IMR-90 (cell line): ENCODE data around the gene UGT1A4. TPM values are rescaled to one million over a fixed set of nuclear protein-coding genes. Genes with fewer than 3 reads are reported as not detected.

Source experiments
- ATAC-seq: fragments of 200-7000 bp; cut with Tn5 transposase; 2 replicates; pipeline ENCODE4 v1.9.1; 2020; ENCODE audit warnings: low read depth, mild to moderate bottlenecking, moderate library complexity
- BruUV-seq: library from RNA; stranded (reverse); fragments of 400-500 nt; replicated peaks from 2 replicates; lab custom pipeline; 2021; lab: Mats Ljungman, UMichigan
- CTCF ChIA-PET: fragments of 300-600 bp; formaldehyde crosslinking; extraction: SDS; loops from one replicate; lab custom pipeline; 2021; ENCODE audit warnings: antibody characterized with exemption; lab: Yijun Ruan, JAX
- POLR2A ChIA-PET: fragments of 300-600 bp; sonication (Branson Sonifier 250); formaldehyde crosslinking; loops from one replicate; lab custom pipeline; 2022; ENCODE audit warnings: antibody characterized with exemption; ENCODE audit not compliant: unreplicated experiment; lab: Charles Lee
- DNase-seq: peaks from one replicate; pipeline ENCODE4 v3.0.0; 2013
- H2AFZ ChIP-seq: replicated peaks from 2 replicates; pipeline ENCODE3; 2013; ENCODE audit warnings: low read length, mild to moderate bottlenecking; ENCODE audit not compliant: poor library complexity
- H2AK5ac ChIP-seq: 2 replicates; pipeline ENCODE4 v1.6.1; 2013; ENCODE audit warnings: low read depth, low read length, inconsistent platforms
- H2AK9ac ChIP-seq: replicated peaks from 2 replicates; pipeline ENCODE3; 2013; ENCODE audit warnings: mild to moderate bottlenecking, low read depth, low read length, moderate library complexity; ENCODE audit not compliant: poor library complexity
- H2BK120ac ChIP-seq: 2 replicates; pipeline ENCODE4 v1.6.1; 2013; ENCODE audit warnings: low read depth, low read length, inconsistent platforms
- H2BK15ac ChIP-seq: 3 replicates; pipeline ENCODE4 v1.6.1; 2013; ENCODE audit warnings: low read depth, low read length, inconsistent platforms
- H2BK20ac ChIP-seq: 2 replicates; pipeline ENCODE4 v1.6.1; 2013; ENCODE audit warnings: low read depth, mild to moderate bottlenecking, inconsistent platforms, low read length, moderate library complexity
- H2BK5ac ChIP-seq: 2 replicates; pipeline ENCODE4 v1.6.1; 2013; ENCODE audit warnings: mild to moderate bottlenecking, low read depth, low read length, inconsistent platforms; ENCODE audit not compliant: poor library complexity, severe bottlenecking
- H3K14ac ChIP-seq: replicated peaks from 2 replicates; pipeline ENCODE4 v1.6.1; 2013; ENCODE audit warnings: low read depth, low read length, inconsistent platforms
- H3K18ac ChIP-seq: 2 replicates; pipeline ENCODE4 v1.6.1; 2013; ENCODE audit warnings: low read depth, low read length, control low read depth
- H3K23ac ChIP-seq: 2 replicates; pipeline ENCODE4 v1.6.1; 2013; ENCODE audit warnings: low read depth, low read length, inconsistent platforms
- H3K27ac ChIP-seq: 2 replicates; pipeline ENCODE4 v1.5.1; 2013; ENCODE audit warnings: mild to moderate bottlenecking, control low read depth, low read length; ENCODE audit not compliant: insufficient read depth
- H3K27me3 ChIP-seq: 2 replicates; pipeline ENCODE4 v1.6.1; 2013; ENCODE audit warnings: low read length; ENCODE audit not compliant: control insufficient read depth, insufficient read depth
- H3K36me3 ChIP-seq: 2 replicates; pipeline ENCODE4 v1.6.1; 2013; ENCODE audit warnings: low read length, mixed read lengths; ENCODE audit not compliant: control insufficient read depth, insufficient read depth
- H3K4ac ChIP-seq: 2 replicates; pipeline ENCODE4 v1.6.1; 2013; ENCODE audit warnings: low read depth, low read length, inconsistent platforms
- H3K4me1 ChIP-seq: 2 replicates; pipeline ENCODE4 v1.6.1; 2013; ENCODE audit warnings: low read length, mixed read lengths; ENCODE audit not compliant: control insufficient read depth, insufficient read depth
- H3K4me2 ChIP-seq: 2 replicates; pipeline ENCODE4 v1.6.1; 2013; ENCODE audit warnings: low read depth, mild to moderate bottlenecking, control low read depth, low read length, moderate library complexity
- H3K4me3 ChIP-seq: 2 replicates; pipeline ENCODE4 v1.5.1; 2013; ENCODE audit warnings: low read depth, mild to moderate bottlenecking, control low read depth, low read length, moderate library complexity; ENCODE audit not compliant: insufficient read depth
- H3K56ac ChIP-seq: 2 replicates; pipeline ENCODE4 v1.6.1; 2013; ENCODE audit warnings: low read length, inconsistent platforms; ENCODE audit not compliant: insufficient read depth; ENCODE audit errors: extremely low read depth
- H3K79me1 ChIP-seq, 2 experiments: 2 replicates each; pipeline ENCODE4 v1.6.1; 2013; ENCODE audit warnings: low read length in 2 of 2, inconsistent platforms in 1 of 2, low read depth in 1 of 2
- H3K9ac ChIP-seq: 2 replicates; pipeline ENCODE4 v1.6.1; 2013; ENCODE audit warnings: low read depth, low read length, control low read depth
- H3K9me1 ChIP-seq: 2 replicates; pipeline ENCODE4 v1.6.1; 2013; ENCODE audit warnings: low read length, inconsistent platforms; ENCODE audit not compliant: insufficient read depth
- H3K9me3 ChIP-seq: 2 replicates; pipeline ENCODE4 v1.6.1; 2013; ENCODE audit warnings: low read length; ENCODE audit not compliant: control insufficient read depth, insufficient read depth
- H4K20me1 ChIP-seq: 2 replicates; pipeline ENCODE4 v1.6.1; 2013; ENCODE audit warnings: low read length, inconsistent platforms; ENCODE audit not compliant: insufficient read depth
- H4K5ac ChIP-seq: 2 replicates; pipeline ENCODE4 v1.6.1; 2013; ENCODE audit warnings: mild to moderate bottlenecking, low read depth, low read length, control low read depth
- H4K8ac ChIP-seq, 2 experiments: 2 replicates each; pipeline ENCODE4 v1.6.1; 2013; ENCODE audit warnings: low read depth in 2 of 2, low read length in 2 of 2, control low read depth in 1 of 2, inconsistent platforms in 1 of 2
- H4K91ac ChIP-seq: 2 replicates; pipeline ENCODE4 v1.6.1; 2013; ENCODE audit warnings: low read depth, low read length, inconsistent platforms; ENCODE audit not compliant: insufficient read depth
- CEBPB ChIP-seq: IDR thresholded peaks from 2 replicates; pipeline ENCODE4 v1.6.1; 2012; ENCODE audit warnings: low read depth, low read length, improper control_type of control experiment
- CHD1 ChIP-seq: IDR thresholded peaks from 2 replicates; pipeline ENCODE4 v1.6.1; 2012; ENCODE audit warnings: low read depth, low read length, improper control_type of control experiment
- FOS ChIP-seq: fragments of 150-350 bp; IDR thresholded peaks from 2 replicates; pipeline ENCODE4 v1.6.1; 2016; ENCODE audit warnings: low read depth, low read length
- MAFK ChIP-seq: IDR thresholded peaks from 2 replicates; pipeline ENCODE4 v1.6.1; 2012; ENCODE audit warnings: low read depth, low read length, improper control_type of control experiment
- MXI1 ChIP-seq: IDR thresholded peaks from 2 replicates; pipeline ENCODE4 v1.6.1; 2012; ENCODE audit warnings: low read depth, mild to moderate bottlenecking, low read length, moderate library complexity, borderline replicate concordance
- NFE2L2 ChIP-seq: fragments of 150-350 bp; IDR thresholded peaks from 2 replicates; pipeline ENCODE4 v1.6.1; 2016; ENCODE audit warnings: low read depth, mild to moderate bottlenecking, low read length
- POLR2A ChIP-seq: IDR thresholded peaks from 2 replicates; pipeline ENCODE4 v1.6.1; 2012; ENCODE audit warnings: mild to moderate bottlenecking, low read depth, low read length
- RFX5 ChIP-seq: IDR thresholded peaks from 2 replicates; pipeline ENCODE4 v1.8.0; 2012; ENCODE audit warnings: low read depth, mild to moderate bottlenecking, low read length, moderate library complexity
- SMC3 ChIP-seq: fragments of 150-350 bp; IDR thresholded peaks from 2 replicates; pipeline ENCODE4 v1.6.1; 2016; ENCODE audit warnings: low read depth, mild to moderate bottlenecking, antibody characterized with exemption, low read length, moderate library complexity
- WGBS, 2 experiments: methylation state at CpG; one replicate each; pipeline versions ENCODE4 v1.1.5 to v1.1.7; 2013; ENCODE audit warnings: missing lambda C conversion rate in 2 of 2; ENCODE audit not compliant: insufficient read length in 1 of 2; ENCODE audit errors: extremely low coverage in 2 of 2; 5-methylcytosine and 5-hydroxymethylcytosine counted together
- dilution Hi-C: fragments of 300-500 bp; cut with HindIII; formaldehyde crosslinking; loops from one replicate; pipeline ENCODE4 v1.14.3; 2018; ENCODE audit warnings: low sequenced_read_pairs; ENCODE audit not compliant: unreplicated experiment
- in situ Hi-C: fragments of 300-500 bp; cut with MboI; formaldehyde crosslinking; loops from 3 replicates; pipeline ENCODE4 v1.14.3; 2019; ENCODE audit warnings: low sequenced_read_pairs, inconsistent platforms, mixed read lengths
- intact Hi-C: fragments of 100-400 bp; cut with micrococcal nuclease; formaldehyde crosslinking; loops from 2 replicates; pipeline ENCODE4 v1.10.0; 2022
- polyA plus RNA-seq, 3 experiments: library from polyadenylated mRNA; depleted of rRNA; stranded (reverse); fragments of >200 nt; gene quantifications; 2 replicates each; pipeline ENCODE4 v1.2.3, GENCODE V29; 2012; ENCODE audit warnings: low replicate concordance in 1 of 3
- total RNA-seq: library from RNA; depleted of rRNA; stranded (reverse); fragments of >200 nt; gene quantifications from 2 replicates; pipeline ENCODE4 v1.2.3, GENCODE V29; 2012
- TF ChIP-seq, protein P1 (sequence below): conservative IDR thresholded peaks from 2 replicates; pipeline ENCODE4 v1.5.1; 2012; ENCODE audit warnings: mild to moderate bottlenecking, low read depth, low read length, improper control_type of control experiment
- TF ChIP-seq, protein P2 (sequence below): fragments of 150-350 bp; IDR thresholded peaks from 2 replicates; pipeline ENCODE4 v1.6.1; 2017; ENCODE audit warnings: mild to moderate bottlenecking, antibody characterized with exemption, low read length, low read depth
- TF ChIP-seq, protein P3 (sequence below): fragments of 150-350 bp; IDR thresholded peaks from 2 replicates; pipeline ENCODE4 v1.6.1; 2016; ENCODE audit warnings: low read depth, mild to moderate bottlenecking, low read length, moderate library complexity, borderline replicate concordance

Gene UGT1A4
- total and polyA plus RNA-seq, 2 of the 4 experiments (the other 2 are of a cell fraction): not detected

DNA sequence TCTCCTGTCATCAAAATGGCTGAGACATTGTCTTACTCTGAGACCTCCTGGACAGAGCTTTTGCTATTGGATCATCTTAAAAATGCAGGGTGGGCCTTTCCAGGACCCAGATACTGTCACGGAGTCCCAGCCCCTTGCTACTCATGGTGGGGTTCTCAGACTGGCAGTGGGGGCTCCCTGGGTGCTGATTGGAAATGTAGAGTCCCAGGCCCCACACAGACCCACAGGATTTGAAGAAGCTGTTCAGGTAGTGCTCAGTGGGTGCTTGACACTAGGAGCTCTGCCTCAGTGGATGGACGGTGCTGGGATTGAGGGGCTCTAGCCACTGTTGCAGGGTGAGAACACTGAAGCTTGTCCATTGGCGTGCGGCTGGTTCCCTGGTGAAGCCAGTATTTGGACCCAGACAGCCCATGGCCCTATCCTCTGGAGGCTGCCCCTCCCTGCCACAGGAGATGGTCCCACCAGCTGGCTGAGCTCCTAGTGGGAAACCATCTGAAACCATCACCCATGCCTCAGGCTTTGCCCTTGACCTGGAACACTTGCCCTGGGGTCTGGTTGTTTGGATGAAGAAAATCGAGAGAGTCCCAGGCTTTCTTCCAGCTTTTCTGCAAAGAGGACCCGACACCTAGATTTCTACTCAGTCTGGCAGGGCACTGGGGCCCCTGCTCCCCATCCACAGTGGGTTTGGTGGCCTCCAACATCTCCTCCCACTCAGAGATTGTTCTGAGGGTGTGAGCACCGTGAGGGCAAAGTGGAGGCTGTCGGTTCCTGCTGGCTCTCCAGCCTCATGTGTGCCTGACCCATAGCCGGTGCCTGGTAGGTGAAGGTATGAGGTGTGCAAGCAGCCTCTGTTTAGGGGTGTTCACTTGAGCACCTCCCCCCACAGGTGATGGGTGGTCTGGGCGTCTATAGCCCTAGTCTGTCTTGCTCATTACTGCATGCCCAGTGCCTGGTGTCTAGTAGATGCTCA is 89.7 kb downstream of the UGT1A4 start (continued):
- no peak for TF ChIP-seq NFE2L2

DNA sequence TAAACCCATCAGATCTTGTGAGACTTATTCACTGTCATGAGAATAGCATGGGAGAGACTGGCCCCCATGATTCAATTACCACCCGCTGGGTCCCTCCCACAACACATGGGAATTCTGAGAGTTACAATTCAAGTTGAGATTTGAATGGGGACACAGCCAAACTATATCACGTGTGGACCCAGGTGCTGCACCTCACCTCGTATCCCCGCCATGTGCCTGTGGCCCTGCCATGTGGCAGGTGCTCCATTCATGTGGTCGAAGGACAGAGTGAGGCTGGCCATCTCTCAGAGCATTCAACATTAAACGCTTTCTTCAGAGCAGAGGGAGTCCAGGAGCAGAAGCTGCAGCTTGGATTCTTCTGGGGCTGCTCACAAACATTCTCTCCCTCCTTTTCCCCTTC is 91.8 kb downstream of the UGT1A4 start:
- no peak overlapping the region for H3K18ac ChIP-seq
- WGBS, 2 experiments: no CpG with 5 or more reads among the region's 6 CpGs
- CTCF ChIA-PET: no interaction called here
- TF ChIP-seq CHD1 (no peak), FOS (no peak), SMC3 (no peak), RFX5 (no peak), MAFK (no peak), NFE2L2 (no peak), CEBPB (no peak), MXI1 (no peak), POLR2A (no peak)
- TF ChIP-seq, protein P1, sequence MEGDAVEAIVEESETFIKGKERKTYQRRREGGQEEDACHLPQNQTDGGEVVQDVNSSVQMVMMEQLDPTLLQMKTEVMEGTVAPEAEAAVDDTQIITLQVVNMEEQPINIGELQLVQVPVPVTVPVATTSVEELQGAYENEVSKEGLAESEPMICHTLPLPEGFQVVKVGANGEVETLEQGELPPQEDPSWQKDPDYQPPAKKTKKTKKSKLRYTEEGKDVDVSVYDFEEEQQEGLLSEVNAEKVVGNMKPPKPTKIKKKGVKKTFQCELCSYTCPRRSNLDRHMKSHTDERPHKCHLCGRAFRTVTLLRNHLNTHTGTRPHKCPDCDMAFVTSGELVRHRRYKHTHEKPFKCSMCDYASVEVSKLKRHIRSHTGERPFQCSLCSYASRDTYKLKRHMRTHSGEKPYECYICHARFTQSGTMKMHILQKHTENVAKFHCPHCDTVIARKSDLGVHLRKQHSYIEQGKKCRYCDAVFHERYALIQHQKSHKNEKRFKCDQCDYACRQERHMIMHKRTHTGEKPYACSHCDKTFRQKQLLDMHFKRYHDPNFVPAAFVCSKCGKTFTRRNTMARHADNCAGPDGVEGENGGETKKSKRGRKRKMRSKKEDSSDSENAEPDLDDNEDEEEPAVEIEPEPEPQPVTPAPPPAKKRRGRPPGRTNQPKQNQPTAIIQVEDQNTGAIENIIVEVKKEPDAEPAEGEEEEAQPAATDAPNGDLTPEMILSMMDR: no peak
- TF ChIP-seq, protein P2, sequence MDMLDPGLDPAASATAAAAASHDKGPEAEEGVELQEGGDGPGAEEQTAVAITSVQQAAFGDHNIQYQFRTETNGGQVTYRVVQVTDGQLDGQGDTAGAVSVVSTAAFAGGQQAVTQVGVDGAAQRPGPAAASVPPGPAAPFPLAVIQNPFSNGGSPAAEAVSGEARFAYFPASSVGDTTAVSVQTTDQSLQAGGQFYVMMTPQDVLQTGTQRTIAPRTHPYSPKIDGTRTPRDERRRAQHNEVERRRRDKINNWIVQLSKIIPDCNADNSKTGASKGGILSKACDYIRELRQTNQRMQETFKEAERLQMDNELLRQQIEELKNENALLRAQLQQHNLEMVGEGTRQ: no peak
- TF ChIP-seq, protein P3, sequence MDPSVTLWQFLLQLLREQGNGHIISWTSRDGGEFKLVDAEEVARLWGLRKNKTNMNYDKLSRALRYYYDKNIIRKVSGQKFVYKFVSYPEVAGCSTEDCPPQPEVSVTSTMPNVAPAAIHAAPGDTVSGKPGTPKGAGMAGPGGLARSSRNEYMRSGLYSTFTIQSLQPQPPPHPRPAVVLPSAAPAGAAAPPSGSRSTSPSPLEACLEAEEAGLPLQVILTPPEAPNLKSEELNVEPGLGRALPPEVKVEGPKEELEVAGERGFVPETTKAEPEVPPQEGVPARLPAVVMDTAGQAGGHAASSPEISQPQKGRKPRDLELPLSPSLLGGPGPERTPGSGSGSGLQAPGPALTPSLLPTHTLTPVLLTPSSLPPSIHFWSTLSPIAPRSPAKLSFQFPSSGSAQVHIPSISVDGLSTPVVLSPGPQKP: no peak

More for the DNA sequence above, 91.8 kb downstream of the UGT1A4 start:
- POLR2A ChIA-PET: no interaction called here
- no peak for DNase-seq
- Histone ChIP-seq H2BK15ac (no peak overlapping the region), H3K23ac (no peak overlapping the region), H3K79me1 (no peaks in the 10 kb centered on the region), H3K4me3 (no peak overlapping the region), H4K8ac (no peak overlapping the region), H3K4me2 (no peak overlapping the region), H4K5ac (no peak overlapping the region), H2BK120ac (no peak overlapping the region), H2AK5ac (no peak overlapping the region), H3K4me1 (no peaks in the 10 kb centered on the region), H3K27me3 (peaks cover 27% of the 10 kb centered on the region), H2AK9ac (no peak overlapping the region), H3K36me3 (no peaks in the 10 kb centered on the region), H3K14ac (no peak overlapping the region; the same call in 1 of the 2 replicates), H3K56ac (no peak overlapping the region), H2AFZ (no peak overlapping the region), H4K20me1 (no peaks in the 10 kb centered on the region), H3K9me1 (no peaks in the 10 kb centered on the region), H2BK5ac (no peak overlapping the region), H3K4ac (no peak overlapping the region), H3K9me3 (no peaks in the 10 kb centered on the region), H4K91ac (no peak overlapping the region), H2BK20ac (no peak overlapping the region), H3K27ac (no peak overlapping the region), H3K9ac (no peak overlapping the region)
- ATAC-seq: no peak
- intact Hi-C loops (no loop called here), in situ Hi-C loops (no loop called here), dilution Hi-C loops (no loop called here)
- no TSS peak for BruUV-seq
